Left ventricle myocardium superior (tissue), 1 donor: ENCODE results near the gene CDH22. TPM values are rescaled to one million over a fixed set of nuclear protein-coding genes. Genes with fewer than 3 reads are reported as not detected.

Experiments
- ATAC-seq: fragments of 200-7000 bp; cut with Tn5 transposase; one replicate; pipeline ENCODE4 v1.9.1; 2020; ENCODE audit warnings: mild to moderate bottlenecking, moderate library complexity
- DNase-seq: peaks from one replicate; pipeline ENCODE4 v3.0.0-alpha.2; 2020
- intact Hi-C: fragments of 100-400 bp; cut with micrococcal nuclease; formaldehyde crosslinking; loops from one replicate; pipeline ENCODE4 v1.11.0; 2022
- total RNA-seq: library from RNA; stranded (reverse); fragmentation: NEBNext Ultra II Directional; extraction: Animal tissue kit (Norgen Biotek cat#: 25700); gene quantifications from one replicate; pipeline ENCODE4 v1.2.1, GENCODE V29; 2021
- donor health status: DM: no; HTN: yes; CAD: no; lungs with severe emphysema.

CDH22 gene
- total RNA-seq, 1 donor from 2014 or later = 2.3 TPM

DNA sequence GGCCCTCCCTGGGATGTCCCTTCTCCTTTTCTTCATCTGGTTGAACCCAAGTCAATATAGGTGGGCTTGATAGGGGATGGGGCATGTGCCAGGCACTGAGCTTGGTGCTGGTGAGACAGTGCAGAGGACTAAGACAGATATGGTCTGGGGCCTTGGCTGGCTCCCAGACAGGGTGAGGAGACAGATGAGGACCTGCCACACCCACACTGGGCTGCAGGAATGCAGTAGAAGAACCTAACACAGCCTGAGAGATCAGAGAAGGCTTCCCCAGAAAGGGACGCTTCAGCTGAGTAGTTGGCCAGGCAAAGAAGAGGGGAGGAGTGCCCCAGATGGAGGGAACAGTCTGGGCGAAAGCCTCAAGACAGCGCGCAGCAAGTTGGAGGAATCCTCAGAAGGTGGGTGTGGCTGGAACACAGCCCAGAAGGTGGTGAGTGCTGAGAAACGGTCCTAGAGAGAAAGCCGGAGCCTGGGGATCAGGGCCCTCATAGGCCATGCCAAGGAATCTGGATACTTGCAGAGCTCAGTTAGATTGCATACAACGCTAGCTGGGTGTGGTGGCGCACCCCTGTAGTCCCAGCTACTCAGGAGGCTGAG lies 163.8 kb downstream of the CDH22 start:
- DNase-seq (no peak), ATAC-seq (no peak)
- intact Hi-C loops = no loop called here

DNA sequence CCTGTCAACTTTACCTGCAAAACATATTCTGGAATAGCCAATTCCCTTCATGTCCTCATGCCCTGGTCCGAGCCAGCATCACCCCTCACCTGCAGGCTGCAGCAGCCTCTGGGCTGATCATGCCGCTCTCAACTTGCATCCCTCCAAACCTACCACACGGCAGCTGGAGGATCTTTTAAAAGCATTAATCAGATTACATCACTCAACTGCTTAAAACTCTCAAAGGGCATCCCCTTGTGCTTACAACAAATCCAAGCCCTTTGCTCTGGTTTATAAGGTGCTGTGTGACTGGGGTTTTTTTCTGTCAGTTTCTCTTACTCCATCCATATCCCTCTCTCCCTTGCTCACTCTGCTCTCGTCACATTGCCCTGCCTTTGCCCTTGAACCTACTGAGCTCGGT lies 166.2 kb downstream of the CDH22 start:
- no peak for ATAC-seq

DNA sequence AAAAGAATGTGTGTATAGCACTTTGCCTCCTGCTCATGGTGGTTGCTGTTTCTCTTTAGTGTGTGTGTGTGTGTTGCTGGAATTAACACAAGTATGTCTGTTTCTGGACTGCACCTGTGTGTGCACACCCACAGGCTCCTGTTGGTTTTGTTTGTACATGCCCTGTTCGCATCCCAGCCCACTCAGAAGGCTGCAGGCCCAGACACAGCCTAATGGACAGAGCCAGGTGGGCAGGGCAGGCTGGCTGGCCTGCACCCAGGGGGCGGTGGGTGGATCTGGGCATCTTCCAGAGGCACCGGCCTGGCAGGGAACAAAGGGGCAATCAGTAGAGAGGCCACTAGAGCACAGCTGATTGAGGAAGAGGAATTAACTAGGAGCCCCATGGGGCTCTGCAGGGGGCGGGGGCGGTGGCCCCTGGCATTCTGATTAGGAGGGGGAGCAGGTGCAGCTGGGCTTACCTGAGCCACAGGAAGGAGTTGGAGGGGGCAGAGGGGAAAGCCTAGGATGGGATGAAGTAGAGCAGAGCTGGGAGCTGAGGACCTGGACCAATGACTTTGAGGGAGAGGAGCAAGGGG lies 168.3 kb downstream of the CDH22 start:
- ATAC-seq (no peak), DNase-seq (no peak)
- intact Hi-C loops = loop anchor here (10.0 kb wide), 1 partner anchor 205 kb away; no protein-coding TSS in a partner anchor

More for the DNA sequence above, 166.2 kb downstream of the CDH22 start:
- DNase-seq = no peak
- intact Hi-C loops = no loop called here

DNA sequence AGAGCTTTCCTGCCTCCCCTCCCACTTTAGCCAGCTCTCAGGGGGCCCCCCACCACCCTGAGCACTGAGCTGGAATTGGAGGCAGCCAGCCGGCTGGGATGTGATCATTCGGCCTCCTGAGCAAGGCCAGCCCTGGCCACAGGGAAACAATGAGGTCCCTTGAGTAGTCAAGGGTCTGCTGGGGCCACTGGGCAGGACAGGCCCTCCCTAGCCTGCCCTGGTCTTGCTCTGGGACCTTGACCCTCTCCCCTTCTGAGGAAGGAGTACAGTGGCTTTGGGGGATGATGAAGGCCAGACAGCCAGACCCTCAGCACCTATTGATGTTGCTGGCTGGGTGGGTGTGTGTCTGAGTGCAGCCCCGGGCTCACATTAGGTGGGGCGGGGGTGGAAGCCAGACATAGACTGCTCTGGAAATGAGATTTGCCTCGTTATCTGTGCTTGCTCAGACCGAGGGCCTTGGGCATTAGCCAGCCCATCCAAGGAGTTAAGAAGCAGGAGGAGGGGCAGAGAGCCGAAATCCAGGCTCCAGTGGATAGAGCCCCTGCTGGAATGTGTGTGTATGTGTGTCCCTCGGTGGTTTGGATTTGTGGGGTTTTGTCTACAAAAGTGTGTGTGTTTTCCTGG lies 168.9 kb downstream of the CDH22 start:
- intact Hi-C loops = loop anchor here (10.0 kb wide), 1 partner anchor 205 kb away; no protein-coding TSS in a partner anchor
- DNase-seq = no peak
- ATAC-seq = no peak

DNA sequence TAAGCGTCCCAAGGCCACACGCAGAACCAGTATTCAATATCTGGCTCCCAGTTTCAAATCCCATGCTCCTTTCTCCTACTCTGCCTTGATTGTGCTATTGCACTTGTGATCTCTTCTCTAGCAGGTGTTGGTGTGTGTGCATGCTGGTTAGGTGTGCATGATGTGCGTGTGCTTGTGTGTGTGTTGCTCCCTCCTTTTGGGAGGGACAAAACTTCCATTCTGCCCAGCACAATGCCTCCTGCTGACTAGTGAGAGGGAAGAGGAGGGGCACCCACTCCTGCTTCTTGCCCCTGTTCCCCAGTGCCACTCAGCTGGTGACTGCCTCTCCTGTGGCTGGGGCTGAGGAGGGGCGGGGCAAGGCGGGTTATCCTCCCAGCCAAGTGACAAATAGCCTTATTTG lies 170.5 kb downstream of the CDH22 start:
- ATAC-seq = no peak
- intact Hi-C loops = loop anchor here (10.0 kb wide), 1 partner anchor 207 kb away; no protein-coding TSS in a partner anchor
- no peak for DNase-seq

DNA sequence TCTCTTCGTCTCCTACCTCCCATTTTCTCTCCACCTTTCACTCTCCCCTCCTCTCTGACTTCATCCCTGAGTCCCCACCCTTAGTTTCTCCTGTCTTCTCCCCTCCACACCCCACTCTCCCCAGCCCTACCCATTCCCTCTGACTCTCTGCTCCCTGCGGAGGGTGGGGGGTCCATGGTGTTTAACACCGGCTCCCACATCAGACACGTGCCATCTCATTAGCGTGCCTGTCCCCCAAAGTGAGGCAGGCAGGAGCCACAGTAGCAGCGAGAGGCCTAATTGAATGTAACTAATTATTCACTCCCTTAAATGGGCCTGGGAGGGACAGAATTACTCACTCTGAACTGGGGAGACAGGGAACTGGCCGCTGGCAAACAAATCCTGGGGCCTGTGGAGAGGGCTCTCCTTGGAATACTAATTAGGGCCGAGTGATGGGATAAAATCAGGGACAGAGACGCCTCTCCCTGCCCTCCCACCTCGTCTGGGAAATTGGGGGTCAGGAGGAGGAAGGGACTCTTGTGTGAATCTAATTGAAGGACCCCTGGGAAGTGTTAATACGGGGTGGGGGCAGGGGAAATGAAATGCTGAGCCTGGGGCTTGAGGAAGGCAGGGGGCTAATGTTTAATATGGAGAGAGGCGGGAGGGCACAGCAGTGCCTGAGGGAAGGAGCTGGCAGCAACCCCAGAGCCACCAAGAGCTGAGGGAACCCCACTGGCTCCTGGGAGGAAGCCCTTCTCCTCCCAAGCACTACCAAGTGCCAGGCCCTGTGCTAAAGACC lies 172.3 kb downstream of the CDH22 start:
- DNase-seq (no peak), ATAC-seq (no peak)
- intact Hi-C loops = loop anchor here (10.0 kb wide), 1 partner anchor 209 kb away; no protein-coding TSS in a partner anchor

DNA sequence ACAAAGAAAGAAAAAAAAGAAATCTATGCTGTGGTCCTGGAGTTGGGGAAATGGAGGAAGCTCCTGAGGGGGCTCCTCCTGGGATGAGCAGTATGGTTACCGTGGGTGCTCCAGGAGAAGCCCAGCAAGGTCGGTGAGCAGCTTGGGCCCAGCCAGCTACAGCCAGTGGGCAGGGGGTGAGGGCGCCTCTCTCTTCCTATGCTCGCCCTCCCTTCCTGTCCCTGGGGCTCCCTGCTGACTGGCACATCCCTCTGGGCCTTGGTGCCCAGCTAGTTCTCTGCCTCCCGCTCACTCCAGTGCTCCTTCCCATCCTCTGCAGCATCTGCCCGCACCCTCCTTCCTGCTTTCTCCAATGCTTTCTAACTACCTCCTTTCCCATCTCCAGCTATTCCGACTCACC lies 173.6 kb downstream of the CDH22 start:
- intact Hi-C loops = loop anchor here (10.0 kb wide), 1 partner anchor 210 kb away; no protein-coding TSS in a partner anchor
- DNase-seq (no peak), ATAC-seq (no peak)

DNA sequence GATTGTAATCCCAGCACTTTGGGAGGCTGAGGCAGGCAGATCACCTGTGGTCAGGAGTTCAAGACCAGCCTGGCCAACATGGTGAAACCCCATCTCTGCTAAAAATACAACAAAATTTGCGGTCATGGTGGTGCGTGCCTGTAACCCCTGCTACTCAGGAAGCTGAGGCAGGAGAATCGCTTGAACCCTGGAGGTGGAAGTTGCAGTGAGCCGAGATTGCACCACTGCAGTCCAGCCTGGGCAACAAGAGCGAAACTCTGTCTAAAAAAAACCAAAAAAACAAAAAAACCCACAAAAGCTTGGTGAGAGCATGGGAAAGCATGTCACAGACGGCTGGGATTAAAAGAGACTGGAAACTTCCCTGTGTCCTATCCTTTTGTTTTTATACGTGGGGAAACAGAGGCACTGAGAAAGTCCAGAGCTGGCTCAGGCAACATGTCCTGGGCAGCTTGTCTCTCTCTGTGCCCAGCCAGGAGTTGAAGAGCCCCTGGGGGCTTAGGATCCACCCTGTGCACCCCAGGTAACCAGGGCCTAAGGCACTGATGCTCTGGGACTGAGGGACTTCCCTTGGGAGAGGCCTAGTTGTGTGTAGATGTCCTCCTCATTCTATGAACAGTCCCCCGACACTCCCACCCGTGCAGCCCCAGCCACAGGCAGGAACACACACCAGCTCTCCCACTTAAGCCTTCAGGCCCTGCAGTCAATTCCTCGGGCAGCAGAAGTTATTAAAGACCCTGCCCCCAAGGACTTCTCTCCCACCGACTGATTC lies 174.2 kb downstream of the CDH22 start:
- no peak for DNase-seq
- intact Hi-C loops = loop anchor here (10.0 kb wide), 1 partner anchor 211 kb away; no protein-coding TSS in a partner anchor
- no peak for ATAC-seq

DNA sequence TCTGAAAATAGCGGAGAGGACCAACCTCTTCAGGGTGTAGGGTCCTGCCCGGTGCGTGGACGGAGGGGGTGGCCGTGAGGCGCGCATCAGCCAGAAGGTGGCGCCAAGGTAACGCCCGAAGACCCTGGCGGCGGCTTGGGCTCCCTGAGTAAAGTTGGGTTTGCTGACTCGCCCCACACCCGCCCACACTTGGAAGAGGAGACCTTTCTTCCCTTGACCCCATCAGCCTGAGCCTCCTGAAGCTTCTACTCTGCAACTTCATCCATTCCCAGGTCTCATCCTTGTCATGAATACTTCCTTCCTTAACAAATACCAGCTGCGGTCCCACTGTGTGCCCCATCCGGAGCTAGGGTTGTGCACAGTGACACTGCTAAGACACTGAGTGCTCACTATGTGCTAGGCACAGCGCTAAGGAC lies 175.6 kb downstream of the CDH22 start:
- DNase-seq (peak; percentile 85), ATAC-seq (peak; percentile 89)
- intact Hi-C loops = loop anchor here (10.0 kb wide), 1 partner anchor 212 kb away; no protein-coding TSS in a partner anchor

DNA sequence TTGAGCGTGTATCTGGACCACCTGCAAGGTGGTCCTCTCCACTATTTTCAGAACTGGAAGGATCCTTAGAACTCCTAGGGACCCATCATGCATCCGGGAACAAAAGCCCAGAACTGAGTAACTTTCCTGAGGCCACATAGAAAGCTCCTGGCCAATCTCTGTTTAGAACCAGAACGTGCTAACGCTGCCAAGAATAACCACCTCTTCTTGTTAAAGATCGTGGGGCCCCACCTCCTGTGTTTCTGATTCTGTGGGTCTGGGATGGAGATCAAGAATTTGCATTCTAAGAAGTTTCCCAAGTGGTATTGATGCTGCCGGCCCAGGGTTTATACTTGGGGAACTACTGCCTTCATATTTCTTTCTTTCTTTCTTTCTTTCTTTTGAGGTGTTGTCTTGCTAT lies 176.9 kb downstream of the CDH22 start:
- ATAC-seq (no peak), DNase-seq (no peak)
- intact Hi-C loops = loop anchor here (10.0 kb wide), 1 partner anchor 213 kb away; no protein-coding TSS in a partner anchor

DNA sequence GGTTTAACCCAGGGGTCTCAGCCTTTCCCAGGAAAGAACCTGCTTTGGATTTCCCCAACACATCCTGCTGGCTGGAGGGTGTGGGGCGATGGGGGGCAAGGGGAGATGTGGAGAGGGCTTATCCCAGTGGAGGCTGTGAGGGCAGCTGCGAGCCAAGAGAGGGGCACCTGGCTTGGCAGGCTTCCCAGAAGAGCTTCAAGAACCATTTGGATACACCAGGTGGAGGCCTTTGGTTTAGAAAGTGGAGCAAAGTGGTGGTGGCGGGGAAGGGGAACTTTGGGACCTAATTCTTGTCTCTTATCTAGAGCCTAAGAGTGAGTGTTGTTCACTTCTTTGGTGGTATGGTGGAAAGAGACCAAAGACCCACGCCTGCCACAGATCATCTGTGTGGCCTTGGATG lies 177.8 kb downstream of the CDH22 start:
- DNase-seq = no peak
- intact Hi-C loops = loop anchor here (10.0 kb wide), 1 partner anchor 214 kb away; no protein-coding TSS in a partner anchor
- no peak for ATAC-seq

DNA sequence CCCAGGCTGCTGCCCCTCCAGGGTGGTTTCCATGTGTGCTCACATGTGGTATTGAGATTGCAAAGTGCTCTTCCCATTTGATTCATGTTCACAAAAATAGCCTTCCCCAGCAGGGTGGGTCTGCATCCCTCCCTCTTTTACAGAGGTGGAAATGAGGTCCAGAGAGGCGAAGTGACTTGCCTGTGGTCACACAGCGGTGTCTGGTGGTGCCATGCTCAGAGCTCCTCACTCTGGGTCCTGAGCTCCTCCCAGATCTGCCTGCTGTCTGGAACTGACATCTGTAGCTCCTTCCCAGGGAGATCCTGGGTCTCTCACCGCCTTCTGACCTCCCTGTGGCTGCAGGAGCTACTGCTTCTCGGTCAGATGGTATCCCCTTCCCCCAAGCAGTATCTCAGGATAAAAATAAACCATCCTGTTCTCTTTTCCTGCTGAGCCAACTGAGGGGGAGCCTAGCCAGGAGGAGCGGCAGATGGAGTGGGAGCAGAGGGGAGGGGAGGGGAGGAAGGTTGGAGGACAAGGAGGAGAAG lies 178.3 kb downstream of the CDH22 start:
- intact Hi-C loops = loop anchor here (10.0 kb wide), 1 partner anchor 215 kb away; no protein-coding TSS in a partner anchor
- DNase-seq (no peak), ATAC-seq (peak; percentile 38)

DNA sequence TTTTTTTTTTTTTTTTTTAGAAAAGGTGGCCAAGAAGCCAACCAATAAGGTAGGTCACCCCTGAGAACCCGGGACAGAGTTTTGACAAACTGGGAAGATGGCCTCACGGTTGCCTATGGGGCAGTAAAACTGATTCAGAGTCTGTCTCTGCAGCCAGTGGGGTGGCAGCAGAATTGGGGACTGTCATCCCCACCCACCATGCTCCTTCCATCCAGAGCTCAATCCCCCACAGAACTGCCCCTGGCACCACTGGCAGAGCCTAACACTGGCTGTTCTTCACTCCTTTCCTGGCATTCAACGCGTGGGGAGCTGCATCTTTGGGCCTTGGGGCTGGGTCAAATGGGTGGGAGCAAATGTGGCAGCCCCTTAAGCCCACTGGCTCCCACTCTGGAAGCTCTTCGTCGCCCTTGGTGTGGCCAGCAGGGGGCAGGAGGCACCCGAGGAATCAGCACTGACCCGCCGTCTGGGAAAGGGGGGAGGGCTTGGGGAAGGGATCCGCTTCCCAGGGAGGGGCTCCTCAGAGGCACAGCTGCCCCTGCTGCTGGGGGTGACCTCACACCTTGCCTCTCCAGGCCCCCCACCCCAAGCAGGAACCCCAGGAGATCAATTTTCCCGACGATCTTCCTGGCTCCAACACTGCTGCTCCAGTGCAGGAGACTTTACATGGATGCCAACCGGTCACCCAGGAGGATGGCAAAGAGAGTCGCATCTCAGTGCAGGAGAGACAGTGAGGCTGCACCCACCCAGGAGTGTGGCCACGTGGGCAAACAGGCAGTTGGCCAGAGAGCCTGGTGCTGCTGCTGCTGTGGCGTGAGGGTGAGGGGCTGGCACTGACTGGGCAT lies 179.8 kb downstream of the CDH22 start:
- ATAC-seq (peak; percentile 57), DNase-seq (peak; percentile 63)
- intact Hi-C loops = no loop called here

DNA sequence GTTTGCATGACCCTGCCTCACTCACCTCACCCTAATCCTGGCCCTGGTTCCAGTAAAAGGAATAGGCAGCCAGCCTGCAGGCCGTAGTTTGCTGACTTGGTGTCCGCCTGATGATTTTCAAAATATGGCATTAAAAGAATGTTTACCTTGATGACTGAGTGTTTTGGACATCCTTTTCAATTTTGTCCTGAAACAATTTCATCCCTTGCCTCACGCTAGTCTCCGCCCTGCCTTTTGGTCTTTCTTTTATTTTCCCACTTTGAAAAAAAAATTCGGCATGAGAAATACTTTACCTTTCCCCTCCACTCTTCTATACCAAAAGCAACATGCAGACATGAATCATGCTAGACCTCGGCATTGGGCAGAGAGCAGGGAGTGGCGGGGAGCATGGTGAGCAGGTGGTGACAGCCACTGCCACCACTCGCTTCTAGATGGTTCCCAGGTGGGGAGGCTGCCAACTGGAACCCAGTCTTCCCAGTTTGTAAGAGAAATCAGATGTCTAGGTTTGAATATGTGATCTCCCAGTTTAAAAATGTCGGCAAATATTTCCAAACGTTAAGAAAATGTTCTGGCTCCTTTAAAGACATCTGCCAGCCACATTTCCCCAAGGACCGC lies 180.8 kb downstream of the CDH22 start:
- DNase-seq (no peak), ATAC-seq (no peak)
- intact Hi-C loops = no loop called here

DNA sequence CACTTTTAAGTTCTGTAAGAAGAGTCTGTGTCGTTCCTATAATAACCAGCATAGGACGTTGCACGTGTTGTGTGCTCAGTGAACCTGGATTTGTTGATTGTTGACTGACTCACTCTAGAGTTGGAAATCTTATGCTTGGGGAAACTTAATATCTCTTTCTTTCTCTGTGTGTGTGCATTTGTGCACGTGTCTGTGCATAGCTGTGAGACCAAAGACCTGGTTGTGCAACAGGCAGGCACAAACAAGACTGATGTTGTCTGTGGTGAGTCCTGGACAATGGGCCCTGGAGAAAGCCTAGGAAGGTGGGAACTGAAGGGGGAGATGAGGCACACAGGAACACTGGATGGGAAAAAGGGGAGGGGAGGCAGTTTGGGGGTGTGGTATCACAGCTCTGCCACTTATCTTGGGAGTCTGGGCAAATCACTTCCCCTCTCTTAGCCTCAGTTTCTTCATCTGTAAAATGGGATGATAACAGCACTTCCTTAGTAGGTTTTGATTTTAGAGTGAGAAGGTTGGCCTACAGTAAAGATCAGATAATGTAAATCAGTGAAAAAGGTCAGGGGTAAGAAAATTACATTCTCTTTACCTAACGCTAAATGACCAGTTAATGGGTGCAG lies 181.8 kb downstream of the CDH22 start:
- intact Hi-C loops = no loop called here
- DNase-seq (no peak), ATAC-seq (no peak)
